Liver (tissue), 9 donors: Measurements from ENCODE around the gene FRMD4A. TPM values are rescaled to one million over a fixed set of nuclear protein-coding genes. Genes with fewer than 3 reads are reported as not detected.

Experiments
- DNase-seq: peaks from one replicate; pipeline ENCODE4 v3.0.0-alpha.2; 2017; ENCODE audit warnings: low spot score
- H3K27ac ChIP-seq, 2 donors: one replicate each; pipeline ENCODE4 v1.7.0; 2013; ENCODE audit warnings: inconsistent platforms in 2 of 2, low read length in 2 of 2, control low read depth in 1 of 2, low read depth in 1 of 2, mild to moderate bottlenecking in 1 of 2
- H3K27me3 ChIP-seq, 4 donors: one replicate each; pipeline versions ENCODE4 v1.6.1 to v1.7.0; 2013; ENCODE audit warnings: low read length in 3 of 4, inconsistent platforms in 1 of 4, mild to moderate bottlenecking in 1 of 4, moderate library complexity in 1 of 4; ENCODE audit not compliant: control insufficient read depth in 4 of 4, insufficient read depth in 4 of 4
- H3K36me3 ChIP-seq, 4 donors: one replicate each; pipeline versions ENCODE4 v1.6.1 to v1.7.0; 2013; ENCODE audit warnings: low read length in 3 of 4, mild to moderate bottlenecking in 3 of 4, low read depth in 1 of 4, moderate library complexity in 1 of 4; ENCODE audit not compliant: control insufficient read depth in 4 of 4, insufficient read depth in 3 of 4
- H3K4me1 ChIP-seq, 4 donors: one replicate each; pipeline versions ENCODE4 v1.6.1 to v1.7.0; 2013; ENCODE audit warnings: low read length in 3 of 4, mild to moderate bottlenecking in 3 of 4, moderate library complexity in 1 of 4; ENCODE audit not compliant: control insufficient read depth in 4 of 4, insufficient read depth in 4 of 4
- H3K4me3 ChIP-seq, 3 donors: one replicate each; pipeline versions ENCODE4 v1.6.1 to v1.7.0; 2013; ENCODE audit warnings: low read length in 3 of 3, control low read depth in 1 of 3, low read depth in 1 of 3, mild to moderate bottlenecking in 1 of 3
- H3K9ac ChIP-seq, 2 donors: one replicate each; pipeline ENCODE4 v1.7.0; 2013; ENCODE audit warnings: low read length in 2 of 2, mild to moderate bottlenecking in 2 of 2, moderate library complexity in 2 of 2, control low read depth in 1 of 2, low read depth in 1 of 2
- H3K9me3 ChIP-seq, 4 donors: one replicate each; pipeline versions ENCODE4 v1.6.1 to v1.7.0; 2013; ENCODE audit warnings: low read length in 3 of 4; ENCODE audit not compliant: control insufficient read depth in 4 of 4
- ATF3 ChIP-seq: IDR thresholded peaks from 2 replicates; pipeline ENCODE4 v1.6.1; 2016; ENCODE audit warnings: antibody characterized with exemption
- EGR1 ChIP-seq, 2 donors: IDR thresholded peaks; 2 replicates each; pipeline ENCODE4 v1.6.1; 2016 to 2018; ENCODE audit warnings: antibody characterized with exemption in 2 of 2, low read depth in 2 of 2
- FOXA1 ChIP-seq: IDR thresholded peaks from 2 replicates; pipeline ENCODE4 v1.6.1; 2016; ENCODE audit warnings: antibody characterized with exemption
- FOXA2 ChIP-seq: IDR thresholded peaks from 2 replicates; pipeline ENCODE4 v1.6.1; 2016; ENCODE audit warnings: antibody characterized with exemption
- GABPA ChIP-seq, 2 donors: IDR thresholded peaks in 1 of 2; conservative IDR thresholded peaks in 1 of 2; 2 replicates each; pipeline ENCODE4 v1.6.1; 2016; ENCODE audit warnings: antibody characterized with exemption in 2 of 2, mild to moderate bottlenecking in 1 of 2, moderate library complexity in 1 of 2
- HNF4A ChIP-seq, 2 donors: conservative IDR thresholded peaks; 2 replicates each; pipeline ENCODE4 v1.6.1; 2016; ENCODE audit warnings: antibody characterized with exemption in 2 of 2, mild to moderate bottlenecking in 2 of 2
- HNF4G ChIP-seq: IDR thresholded peaks from 2 replicates; pipeline ENCODE4 v1.6.1; 2016; ENCODE audit warnings: antibody characterized with exemption
- JUND ChIP-seq, 2 donors: IDR thresholded peaks; 2 replicates each; pipeline ENCODE4 v1.6.1; 2016; ENCODE audit warnings: antibody characterized with exemption in 2 of 2
- MAX ChIP-seq: IDR thresholded peaks from 2 replicates; pipeline ENCODE4 v1.6.1; 2016; ENCODE audit warnings: antibody characterized with exemption
- NR2F2 ChIP-seq: IDR thresholded peaks from 2 replicates; pipeline ENCODE4 v1.6.1; 2016; ENCODE audit warnings: antibody characterized with exemption
- RAD21 ChIP-seq, 2 donors: IDR thresholded peaks; 2 replicates each; pipeline ENCODE4 v1.6.1; 2016; ENCODE audit warnings: antibody characterized with exemption in 2 of 2, mild to moderate bottlenecking in 2 of 2
- RXRA ChIP-seq, 2 donors: IDR thresholded peaks; 2 replicates each; pipeline ENCODE4 v1.6.1; 2017 to 2018; ENCODE audit warnings: antibody characterized with exemption in 2 of 2, mild to moderate bottlenecking in 1 of 2
- SP1 ChIP-seq: IDR thresholded peaks from 2 replicates; pipeline ENCODE4 v1.6.1; 2018; ENCODE audit warnings: antibody characterized with exemption, mild to moderate bottlenecking
- TAF1 ChIP-seq: conservative IDR thresholded peaks from 2 replicates; pipeline ENCODE4 v1.6.1; 2016; ENCODE audit warnings: antibody characterized with exemption, mild to moderate bottlenecking
- YY1 ChIP-seq: IDR thresholded peaks from 2 replicates; pipeline ENCODE4 v1.6.1; 2016; ENCODE audit warnings: antibody characterized with exemption, mild to moderate bottlenecking
- WGBS: extraction: QIAGEN DNeasy Blood & Tissue Kit; methylation state at CpG from one replicate; pipeline ENCODE4 v1.1.7; 2013; 5-methylcytosine and 5-hydroxymethylcytosine counted together
- polyA plus RNA-seq, 2 donors: library from polyadenylated mRNA; stranded (reverse) in 1 of 2; unstranded in 1 of 2; fragments of 200-250 nt in 1 of 2; fragments of >200 nt in 1 of 2; fragmentation: Nextera tagmentation in 1 of 2; extraction: Ambion mirVana in 1 of 2; gene quantifications; one replicate each; pipeline versions ENCODE4 v1.2.1 to v1.2.3, GENCODE V29; 2013 to 2015
- total RNA-seq, 2 donors: library from RNA; depleted of rRNA; stranded (reverse); fragments of >200 nt; gene quantifications; one replicate each; pipeline ENCODE4 v1.2.3, GENCODE V29; 2014
- TF ChIP-seq, protein P1 (sequence below): IDR thresholded peaks from 2 replicates; pipeline ENCODE4 v1.6.1; 2016; ENCODE audit warnings: antibody characterized with exemption
- TF ChIP-seq, protein P2 (sequence below): IDR thresholded peaks from 2 replicates; pipeline ENCODE4 v1.6.1; 2016; ENCODE audit warnings: antibody characterized with exemption, mild to moderate bottlenecking
- TF ChIP-seq, protein P3 (sequence below): fragments of 150-350 bp; IDR thresholded peaks from 2 replicates; pipeline ENCODE4 v1.5.1; 2017; ENCODE audit warnings: improper control_type of control experiment, low read depth, low read length; ENCODE audit not compliant: missing input control
- donor health status: healthy.
- donor health status: healthy.
- donor health status: healthy.
- donor health status: healthy.
- donor health status: healthy.

The FRMD4A gene
- total and polyA plus RNA-seq, 4 donors: 8.2 to 34.3 (median 13.1) TPM

GRCh38 chr10:13823709-13824405 is 506.9 kb downstream of the FRMD4A start:
- Histone ChIP-seq H3K4me3 (no peak overlapping the region), H3K9ac (no peak overlapping the region), H3K27me3 (peaks cover 0 to 3% (median 0%) of the 10 kb centered on the region in 4 donors), H3K27ac (no peak overlapping the region), H3K4me1 (no peaks in the 10 kb centered on the region), H3K36me3 (no peaks in the 10 kb centered on the region), H3K9me3 (no peaks in the 10 kb centered on the region)
- no peak for DNase-seq
- TF ChIP-seq HNF4G (no peak), YY1 (no peak), HNF4A (conservative IDR thresholded peaks at IDR 0.05) (no peak), MAX (no peak), ATF3 (no peak), SP1 (no peak), NR2F2 (no peak), EGR1 (IDR thresholded peaks at IDR 0.05; ENCODE audit: low read depth in 2 of 2) (no peak), FOXA1 (no peak), GABPA (IDR thresholded peaks at IDR 0.05 in 1 of 2, conservative IDR thresholded peaks at IDR 0.05 in 1 of 2) (no peak), TAF1 (no peak), FOXA2 (no peak), RAD21 (IDR thresholded peaks at IDR 0.05) (no peak), JUND (IDR thresholded peaks at IDR 0.05) (no peak), RXRA (IDR thresholded peaks at IDR 0.05) (no peak)
- TF ChIP-seq, protein P1, sequence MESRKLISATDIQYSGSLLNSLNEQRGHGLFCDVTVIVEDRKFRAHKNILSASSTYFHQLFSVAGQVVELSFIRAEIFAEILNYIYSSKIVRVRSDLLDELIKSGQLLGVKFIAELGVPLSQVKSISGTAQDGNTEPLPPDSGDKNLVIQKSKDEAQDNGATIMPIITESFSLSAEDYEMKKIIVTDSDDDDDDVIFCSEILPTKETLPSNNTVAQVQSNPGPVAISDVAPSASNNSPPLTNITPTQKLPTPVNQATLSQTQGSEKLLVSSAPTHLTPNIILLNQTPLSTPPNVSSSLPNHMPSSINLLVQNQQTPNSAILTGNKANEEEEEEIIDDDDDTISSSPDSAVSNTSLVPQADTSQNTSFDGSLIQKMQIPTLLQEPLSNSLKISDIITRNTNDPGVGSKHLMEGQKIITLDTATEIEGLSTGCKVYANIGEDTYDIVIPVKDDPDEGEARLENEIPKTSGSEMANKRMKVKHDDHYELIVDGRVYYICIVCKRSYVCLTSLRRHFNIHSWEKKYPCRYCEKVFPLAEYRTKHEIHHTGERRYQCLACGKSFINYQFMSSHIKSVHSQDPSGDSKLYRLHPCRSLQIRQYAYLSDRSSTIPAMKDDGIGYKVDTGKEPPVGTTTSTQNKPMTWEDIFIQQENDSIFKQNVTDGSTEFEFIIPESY: no peak
- TF ChIP-seq, protein P2, sequence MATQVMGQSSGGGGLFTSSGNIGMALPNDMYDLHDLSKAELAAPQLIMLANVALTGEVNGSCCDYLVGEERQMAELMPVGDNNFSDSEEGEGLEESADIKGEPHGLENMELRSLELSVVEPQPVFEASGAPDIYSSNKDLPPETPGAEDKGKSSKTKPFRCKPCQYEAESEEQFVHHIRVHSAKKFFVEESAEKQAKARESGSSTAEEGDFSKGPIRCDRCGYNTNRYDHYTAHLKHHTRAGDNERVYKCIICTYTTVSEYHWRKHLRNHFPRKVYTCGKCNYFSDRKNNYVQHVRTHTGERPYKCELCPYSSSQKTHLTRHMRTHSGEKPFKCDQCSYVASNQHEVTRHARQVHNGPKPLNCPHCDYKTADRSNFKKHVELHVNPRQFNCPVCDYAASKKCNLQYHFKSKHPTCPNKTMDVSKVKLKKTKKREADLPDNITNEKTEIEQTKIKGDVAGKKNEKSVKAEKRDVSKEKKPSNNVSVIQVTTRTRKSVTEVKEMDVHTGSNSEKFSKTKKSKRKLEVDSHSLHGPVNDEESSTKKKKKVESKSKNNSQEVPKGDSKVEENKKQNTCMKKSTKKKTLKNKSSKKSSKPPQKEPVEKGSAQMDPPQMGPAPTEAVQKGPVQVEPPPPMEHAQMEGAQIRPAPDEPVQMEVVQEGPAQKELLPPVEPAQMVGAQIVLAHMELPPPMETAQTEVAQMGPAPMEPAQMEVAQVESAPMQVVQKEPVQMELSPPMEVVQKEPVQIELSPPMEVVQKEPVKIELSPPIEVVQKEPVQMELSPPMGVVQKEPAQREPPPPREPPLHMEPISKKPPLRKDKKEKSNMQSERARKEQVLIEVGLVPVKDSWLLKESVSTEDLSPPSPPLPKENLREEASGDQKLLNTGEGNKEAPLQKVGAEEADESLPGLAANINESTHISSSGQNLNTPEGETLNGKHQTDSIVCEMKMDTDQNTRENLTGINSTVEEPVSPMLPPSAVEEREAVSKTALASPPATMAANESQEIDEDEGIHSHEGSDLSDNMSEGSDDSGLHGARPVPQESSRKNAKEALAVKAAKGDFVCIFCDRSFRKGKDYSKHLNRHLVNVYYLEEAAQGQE: no peak
- TF ChIP-seq, protein P3, sequence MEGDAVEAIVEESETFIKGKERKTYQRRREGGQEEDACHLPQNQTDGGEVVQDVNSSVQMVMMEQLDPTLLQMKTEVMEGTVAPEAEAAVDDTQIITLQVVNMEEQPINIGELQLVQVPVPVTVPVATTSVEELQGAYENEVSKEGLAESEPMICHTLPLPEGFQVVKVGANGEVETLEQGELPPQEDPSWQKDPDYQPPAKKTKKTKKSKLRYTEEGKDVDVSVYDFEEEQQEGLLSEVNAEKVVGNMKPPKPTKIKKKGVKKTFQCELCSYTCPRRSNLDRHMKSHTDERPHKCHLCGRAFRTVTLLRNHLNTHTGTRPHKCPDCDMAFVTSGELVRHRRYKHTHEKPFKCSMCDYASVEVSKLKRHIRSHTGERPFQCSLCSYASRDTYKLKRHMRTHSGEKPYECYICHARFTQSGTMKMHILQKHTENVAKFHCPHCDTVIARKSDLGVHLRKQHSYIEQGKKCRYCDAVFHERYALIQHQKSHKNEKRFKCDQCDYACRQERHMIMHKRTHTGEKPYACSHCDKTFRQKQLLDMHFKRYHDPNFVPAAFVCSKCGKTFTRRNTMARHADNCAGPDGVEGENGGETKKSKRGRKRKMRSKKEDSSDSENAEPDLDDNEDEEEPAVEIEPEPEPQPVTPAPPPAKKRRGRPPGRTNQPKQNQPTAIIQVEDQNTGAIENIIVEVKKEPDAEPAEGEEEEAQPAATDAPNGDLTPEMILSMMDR: no peak
- WGBS: 86% methylated on average over 9 of the region's 9 CpGs
